GM19455 (cell line): ENCODE measurements around the gene TMEM207.

ENCODE experiments used
- ATAC-seq: cut with Tn5 transposase; IDR thresholded peaks from one replicate; pipeline ENCODE4 v1.9.1; 2021; ENCODE audit not compliant: unreplicated experiment

Gene TMEM207

GRCh38 chr3:190444576-190445145 is 5.0 kb downstream of the TMEM207 start:
- no peak for ATAC-seq

GRCh38 chr3:190444006-190444405 is 5.7 kb downstream of the TMEM207 start:
- no peak for ATAC-seq

GRCh38 chr3:190443257-190443656 is 6.4 kb downstream of the TMEM207 start:
- ATAC-seq: no peak

GRCh38 chr3:190442240-190442639 is 7.5 kb downstream of the TMEM207 start:
- no peak for ATAC-seq

- ATAC-seq: no peak
These were observed 13.4 kb downstream of the TMEM207 start for GRCh38 chr3:190436331-190436730.

- ATAC-seq: no peak
These were observed 14.1 kb downstream of the TMEM207 start for GRCh38 chr3:190435618-190436017.

GRCh38 chr3:190433626-190434025 is 16.1 kb downstream of the TMEM207 start:
- no peak for ATAC-seq

GRCh38 chr3:190432216-190432615 is 17.5 kb downstream of the TMEM207 start:
- no peak for ATAC-seq

- no peak for ATAC-seq
These were observed 18.8 kb downstream of the TMEM207 start for GRCh38 chr3:190430906-190431305.

GRCh38 chr3:190429681-190430080 is 20.0 kb downstream of the TMEM207 start:
- no peak for ATAC-seq

GRCh38 chr3:190426806-190427507 is 22.7 kb downstream of the TMEM207 start:
- ATAC-seq: no peak

GRCh38 chr3:190425833-190426232 is 23.9 kb downstream of the TMEM207 start:
- no peak for ATAC-seq

- ATAC-seq: peak; percentile 88
These were observed 24.9 kb downstream of the TMEM207 start for GRCh38 chr3:190424478-190425439.

GRCh38 chr3:190424108-190424477 is 25.6 kb downstream of the TMEM207 start:
- peak; percentile 12 for ATAC-seq

GRCh38 chr3:190414297-190414696 is 35.4 kb downstream of the TMEM207 start:
- ATAC-seq: no peak

- no peak for ATAC-seq
These were observed 45.0 kb downstream of the TMEM207 start for GRCh38 chr3:190404715-190405114.

GRCh38 chr3:190401963-190402362 is 47.7 kb downstream of the TMEM207 start:
- ATAC-seq: no peak

GRCh38 chr3:190399677-190400076 is 50.0 kb downstream of the TMEM207 start:
- no peak for ATAC-seq

- ATAC-seq: no peak
These were observed 51.8 kb downstream of the TMEM207 start for GRCh38 chr3:190397889-190398288.

- ATAC-seq: no peak
These were observed 53.7 kb downstream of the TMEM207 start for GRCh38 chr3:190396001-190396400.

- ATAC-seq: no peak
These were observed 61.0 kb downstream of the TMEM207 start for GRCh38 chr3:190388703-190389102.
